Stimulated activated CD4-positive, alpha-beta T cell treated with anti-CD3 and anti-CD28 coated beads, Interleukin-4, amount 100 ng/mL, for 48 hours (primary cell): ENCODE data around the gene ZSCAN30.

Experiments used
- DNase-seq, 2 donors: peaks; one replicate each; pipeline ENCODE4 v3.0.0-alpha.2; 2020; ENCODE audit warnings: low read depth in 2 of 2

The ZSCAN30 gene

GRCh38 chr18:35278969-35279368 lies 11.1 kb downstream of the ZSCAN30 start:
- DNase-seq, result no peak

- no peak for DNase-seq
Observed at GRCh38 chr18:35278085-35278484, 11.9 kb downstream of the ZSCAN30 start.

GRCh38 chr18:35277633-35278032 lies 12.4 kb downstream of the ZSCAN30 start:
- DNase-seq, result no peak

GRCh38 chr18:35276267-35276666 lies 13.8 kb downstream of the ZSCAN30 start:
- DNase-seq, result no peak

- no peak for DNase-seq
Observed at GRCh38 chr18:35271656-35272055, 18.4 kb downstream of the ZSCAN30 start.

- DNase-seq, result no peak
Observed at GRCh38 chr18:35268821-35269220, 21.2 kb downstream of the ZSCAN30 start.

- no peak for DNase-seq
Observed at GRCh38 chr18:35267809-35268208, 22.2 kb downstream of the ZSCAN30 start.

GRCh38 chr18:35267161-35267651 lies 22.8 kb downstream of the ZSCAN30 start:
- DNase-seq, result peak; percentile 40 to 42

- no peak for DNase-seq
Observed at GRCh38 chr18:35264409-35264808, 25.6 kb downstream of the ZSCAN30 start.

- no peak for DNase-seq
Observed at GRCh38 chr18:35256947-35257346, 33.1 kb downstream of the ZSCAN30 start.

- DNase-seq, result no peak
Observed at GRCh38 chr18:35253655-35254287, 36.3 kb downstream of the ZSCAN30 start.

GRCh38 chr18:35252466-35252865 lies 37.6 kb downstream of the ZSCAN30 start:
- no peak for DNase-seq

GRCh38 chr18:35248429-35248828 lies 41.6 kb downstream of the ZSCAN30 start:
- no peak for DNase-seq

GRCh38 chr18:35247412-35248249 lies 42.4 kb downstream of the ZSCAN30 start:
- DNase-seq, result no peak

- DNase-seq, result no peak
Observed at GRCh38 chr18:35246831-35247230, 43.2 kb downstream of the ZSCAN30 start.

- no peak for DNase-seq
Observed at GRCh38 chr18:35245719-35246317, 44.2 kb downstream of the ZSCAN30 start.

- no peak for DNase-seq
Observed at GRCh38 chr18:35244671-35245070, 45.4 kb downstream of the ZSCAN30 start.

GRCh38 chr18:35242426-35242825 lies 47.6 kb downstream of the ZSCAN30 start:
- DNase-seq, result no peak

- no peak for DNase-seq
Observed at GRCh38 chr18:35241448-35241804, 48.6 kb downstream of the ZSCAN30 start.

- DNase-seq, result peak; percentile 95 to 97
Observed at GRCh38 chr18:35240664-35241447, 49.2 kb downstream of the ZSCAN30 start, which contains the start of gene ZNF397. TSS of gene ZNF397 (plus strand) at chr18:35241034. CDS start at chr18:35242471, 1,437 bp downstream.

GRCh38 chr18:35239314-35239713 lies 50.7 kb downstream of the ZSCAN30 start:
- no peak for DNase-seq
